Body of pancreas (tissue), 4 donors: Measurements from ENCODE around the gene ARHGAP29. TPM values are rescaled to one million over a fixed set of nuclear protein-coding genes. Genes with fewer than 3 reads are reported as not detected.

Experiments
- ATAC-seq: fragments of 150-250 bp; one replicate; pipeline ENCODE4 v1.9.1; 2016
- DNase-seq, 4 donors: peaks; one replicate each; pipeline ENCODE4 v3.0.0-alpha.2; 2019
- H3K27ac ChIP-seq, 4 donors: fragments of 200-600 bp; sonication (generic); 1 replicate in 3 of 4; 2 replicates in 1 of 4; pipeline versions ENCODE4 v1.5.1 to v1.6.1; 2016 to 2019; ENCODE audit warnings: mild to moderate bottlenecking in 1 of 4, mixed read lengths in 1 of 4, moderate library complexity in 1 of 4
- H3K27me3 ChIP-seq, 2 donors: fragments of 200-600 bp; sonication (generic); one replicate each; pipeline ENCODE4 v1.6.0; 2016; ENCODE audit warnings: mild to moderate bottlenecking in 1 of 2
- H3K36me3 ChIP-seq, 2 donors: fragments of 200-600 bp; sonication (generic); replicated peaks in 1 of 2; 2 replicates each; pipeline ENCODE4 v1.5.1; 2016; ENCODE audit warnings: low read depth in 2 of 2; ENCODE audit not compliant: insufficient read depth in 1 of 2
- H3K4me1 ChIP-seq: fragments of 200-600 bp; sonication (generic); one replicate; pipeline ENCODE4 v1.6.0; 2016
- H3K4me3 ChIP-seq, 2 donors: fragments of 200-600 bp; sonication (generic); 1 replicate in 1 of 2; 2 replicates in 1 of 2; pipeline ENCODE4 v1.5.1; 2016 to 2019
- H3K9me3 ChIP-seq, 3 donors: fragments of 200-600 bp; sonication (generic); 1 replicate in 2 of 3; 2 replicates in 1 of 3; pipeline ENCODE4 v1.5.1; 2016
- CTCF ChIP-seq, 7 experiments: fragments of 450-650 bp in 4 of 7; fragments of 200-600 bp in 3 of 7; sonication (generic) in 3 of 7; IDR thresholded peaks; one replicate each; pipeline ENCODE4 v1.5.1; 2016 to 2019; ENCODE audit warnings: antibody characterized with exemption in 7 of 7
- POLR2A ChIP-seq, 3 donors: fragments of 450-650 bp; IDR thresholded peaks; one replicate each; pipeline ENCODE4 v1.6.1; 2016; ENCODE audit warnings: antibody characterized with exemption in 3 of 3, mild to moderate bottlenecking in 2 of 3
- WGBS, 2 donors: methylation state at CpG; one replicate each; pipeline ENCODE4 v1.1.5; 2017; 5-methylcytosine and 5-hydroxymethylcytosine counted together
- intact Hi-C: fragments of 100-400 bp; cut with DNase I; formaldehyde crosslinking; loops from one replicate; pipeline ENCODE4 v1.15.1; 2023
- total RNA-seq, 2 donors: library from RNA; depleted of rRNA; stranded (reverse); fragments of >200 nt; gene quantifications; one replicate each; pipeline ENCODE4 v1.1.0, GENCODE V29; 2016

The ARHGAP29 gene
- total RNA-seq, 2 donors from 2014 or later, result 20.1 to 22.8 TPM

GRCh38 chr1:94248956-94249688, 11.7 kb upstream of the ARHGAP29 start:
- DNase-seq, result no peak
- ATAC-seq, result no peak
- peaks cover 7% of the 10 kb centered on the region for H3K4me1 ChIP-seq
- no peak for TF ChIP-seq POLR2A (IDR thresholded peaks at IDR 0.05)
- TF ChIP-seq CTCF (IDR thresholded peaks at IDR 0.05), result no peak
- no peaks in the 10 kb centered on the region for H3K27me3 ChIP-seq
- H3K4me3 ChIP-seq, result no peak overlapping the region
- 91% methylated on average over 11 of the region's 11 CpGs for WGBS, 2 donors
- H3K36me3 ChIP-seq, result no peaks in the 10 kb centered on the region
- intact Hi-C loops, result no loop called here
- no peak overlapping the region for H3K27ac ChIP-seq
- no peaks in the 10 kb centered on the region for H3K9me3 ChIP-seq

- Histone ChIP-seq H3K4me3 (peak overlapping the region; percentile 13 to 33), H3K36me3 (no peaks in the 10 kb centered on the region), H3K4me1 (peaks cover 7% of the 10 kb centered on the region), H3K9me3 (no peaks in the 10 kb centered on the region), H3K27ac (peak overlapping the region; percentile 30 to 84 (median 76)), H3K27me3 (no peaks in the 10 kb centered on the region)
- 0 to 1% methylated on average over 48 to 95 of the region's 103 CpGs for WGBS, 2 donors
- intact Hi-C loops, result no loop called here
- DNase-seq (peak; percentile 85 to 89 (median 88)), ATAC-seq (peak; percentile 96)
- TF ChIP-seq POLR2A (IDR thresholded peaks at IDR 0.05) (peak; percentile 62 to 66 (median 65)), CTCF (IDR thresholded peaks at IDR 0.05) (no peak)
These were observed 10.0 kb upstream of the ARHGAP29 start for GRCh38 chr1:94247138-94248094.

GRCh38 chr1:94246692-94247137, 9.3 kb upstream of the ARHGAP29 start:
- Histone ChIP-seq H3K9me3 (no peaks in the 10 kb centered on the region), H3K36me3 (no peaks in the 10 kb centered on the region), H3K27me3 (no peaks in the 10 kb centered on the region), H3K4me3 (peak overlapping the region in 1 of 2 donors; percentile 13), H3K27ac (peak overlapping the region; percentile 23 to 84 (median 76)), H3K4me1 (peaks cover 7% of the 10 kb centered on the region)
- no peak for TF ChIP-seq CTCF (IDR thresholded peaks at IDR 0.05)
- TF ChIP-seq POLR2A (IDR thresholded peaks at IDR 0.05), result no peak
- DNase-seq (no peak), ATAC-seq (no peak)
- intact Hi-C loops, result no loop called here
- WGBS, 2 donors, result 4% methylated on average over 11 of the region's 11 CpGs

- H3K4me3 ChIP-seq, result no peak overlapping the region
- TF ChIP-seq POLR2A (IDR thresholded peaks at IDR 0.05), result no peak
- TF ChIP-seq CTCF (IDR thresholded peaks at IDR 0.05), result no peak
- H3K36me3 ChIP-seq, result no peaks in the 10 kb centered on the region
- peak overlapping the region in 1 of 4 donors; percentile 84 for H3K27ac ChIP-seq
- ATAC-seq (no peak), DNase-seq (no peak)
- H3K27me3 ChIP-seq, result no peaks in the 10 kb centered on the region
- intact Hi-C loops, result no loop called here
- no peaks in the 10 kb centered on the region for H3K9me3 ChIP-seq
- peaks cover 7% of the 10 kb centered on the region for H3K4me1 ChIP-seq
- WGBS, 2 donors, result 74 to 75% methylated on average over 5 of the region's 5 CpGs
These were observed 8.5 kb upstream of the ARHGAP29 start for GRCh38 chr1:94245747-94246438.
